ENCODE data around the gene BOLL. TPM values are rescaled to one million over a fixed set of nuclear protein-coding genes. Genes with fewer than 3 reads are reported as not detected.

BOLL gene
- total RNA-seq, 4 donors from 2014 or later: not detected

GRCh38 chr2:197801033-197801432 lies 15.9 kb upstream of the BOLL start:
- in situ Hi-C loops (cut with MboI; ENCODE audit: low pct_ligation_motif_present in 1 of 4, low pct_unique_long_range_greater_than_20kb in 1 of 4, low sequenced_read_pairs in 3 of 4): loop anchor here (5.0 to 25.0 kb wide), 4 partner anchors 324 to 494 kb away; no protein-coding TSS in a partner anchor
- Histone ChIP-seq H3K9me3 (no peaks in the 10 kb centered on the region), H3K27ac (no peak overlapping the region), H3K36me3 (no peaks in the 10 kb centered on the region), H3K4me1 (peaks cover 6 to 18% (median 11%) of the 10 kb centered on the region in 4 donors), H3K27me3 (peaks cover 31% of the 10 kb centered on the region), H3K4me3 (no peak overlapping the region)
- no peak for DNase-seq
- intact Hi-C loops (cut with DNase I; ENCODE audit: low total_unique reads): loop anchor here (5.0 kb wide), 2 partner anchors 326 to 496 kb away; no protein-coding TSS in a partner anchor
- TF ChIP-seq POLR2A (IDR thresholded peaks at IDR 0.05) (no peak), CTCF (IDR thresholded peaks at IDR 0.05) (no peak), EP300 (IDR thresholded peaks at IDR 0.05; ENCODE audit: low read depth) (no peak), POLR2AphosphoS5 (IDR thresholded peaks at IDR 0.05) (no peak)

DNA sequence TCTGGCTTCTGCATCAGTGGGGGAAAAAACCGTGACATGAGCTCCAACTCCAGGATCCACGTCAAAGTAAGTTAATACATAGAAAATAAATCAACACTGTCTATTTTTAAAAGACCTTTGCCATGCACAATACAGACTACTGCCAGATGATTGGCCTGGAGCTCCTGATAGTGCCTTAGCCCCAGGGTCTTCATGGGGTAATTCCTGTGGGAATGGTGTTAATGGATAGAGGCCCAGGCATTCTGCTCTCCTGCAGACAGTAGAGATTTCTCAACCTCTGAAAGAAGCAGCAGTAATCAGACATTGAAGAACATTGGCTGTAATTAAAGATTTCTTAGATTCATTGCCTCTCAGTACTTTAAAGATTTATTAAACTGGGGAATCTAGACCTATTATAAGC lies 15.0 kb upstream of the BOLL start:
- no peak overlapping the region for H3K4me3 ChIP-seq
- no peak for DNase-seq
- WGBS, 2 donors (ENCODE audit: low coverage in 1 of 2): 63 to 84% methylated on average over 2 of the region's 2 CpGs
- H3K36me3 ChIP-seq: no peaks in the 10 kb centered on the region
- intact Hi-C loops (cut with DNase I; ENCODE audit: low total_unique reads): loop anchor here (5.0 kb wide), 2 partner anchors 327 to 497 kb away; no protein-coding TSS in a partner anchor
- in situ Hi-C loops (cut with MboI; ENCODE audit: low pct_ligation_motif_present in 1 of 4, low pct_unique_long_range_greater_than_20kb in 1 of 4, low sequenced_read_pairs in 3 of 4): loop anchor here (5.0 to 25.0 kb wide), 4 partner anchors 325 to 495 kb away; no protein-coding TSS in a partner anchor
- TF ChIP-seq CTCF (IDR thresholded peaks at IDR 0.05): no peak
- no peak for TF ChIP-seq POLR2AphosphoS5 (IDR thresholded peaks at IDR 0.05)
- TF ChIP-seq POLR2A (IDR thresholded peaks at IDR 0.05): no peak
- no peak for TF ChIP-seq EP300 (IDR thresholded peaks at IDR 0.05; ENCODE audit: low read depth)
- no peak overlapping the region for H3K27ac ChIP-seq
- no peaks in the 10 kb centered on the region for H3K9me3 ChIP-seq
- peaks cover 6 to 15% (median 9%) of the 10 kb centered on the region in 4 donors for H3K4me1 ChIP-seq
- peaks cover 29% of the 10 kb centered on the region for H3K27me3 ChIP-seq

DNA sequence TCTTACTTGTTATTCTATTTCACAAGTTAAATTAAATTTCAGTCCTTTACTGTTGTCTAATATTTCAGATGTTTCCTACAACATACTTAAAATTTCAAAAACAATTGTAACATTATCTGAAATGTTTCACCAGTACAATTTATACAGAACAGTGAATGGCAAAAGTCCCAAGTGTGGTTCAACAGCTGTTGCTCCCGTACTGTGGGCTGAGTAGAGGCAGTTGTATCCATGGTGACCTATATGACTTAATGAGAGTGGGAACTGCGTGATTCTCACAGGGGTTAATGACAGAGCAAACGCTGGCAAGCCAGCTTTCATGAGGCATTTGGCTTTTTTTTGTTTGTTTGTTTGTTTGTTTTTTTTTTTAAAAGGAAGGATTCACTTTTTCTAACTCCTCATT lies 13.9 kb upstream of the BOLL start:
- H3K9me3 ChIP-seq: no peaks in the 10 kb centered on the region
- peaks cover 27% of the 10 kb centered on the region for H3K27me3 ChIP-seq
- H3K36me3 ChIP-seq: no peaks in the 10 kb centered on the region
- intact Hi-C loops (cut with DNase I; ENCODE audit: low total_unique reads): no loop called here
- no peak overlapping the region for H3K4me3 ChIP-seq
- in situ Hi-C loops (cut with MboI; ENCODE audit: low pct_ligation_motif_present in 1 of 4, low pct_unique_long_range_greater_than_20kb in 1 of 4, low sequenced_read_pairs in 3 of 4): loop anchor here in 3 of 4 donors (10.0 kb wide), 2 partner anchors 326 to 496 kb away; no protein-coding TSS in a partner anchor
- peaks cover 5 to 13% (median 6%) of the 10 kb centered on the region in 4 donors for H3K4me1 ChIP-seq
- no peak for DNase-seq
- TF ChIP-seq POLR2AphosphoS5 (IDR thresholded peaks at IDR 0.05) (no peak), CTCF (IDR thresholded peaks at IDR 0.05) (no peak), POLR2A (IDR thresholded peaks at IDR 0.05) (no peak), EP300 (IDR thresholded peaks at IDR 0.05; ENCODE audit: low read depth) (no peak)
- no peak overlapping the region for H3K27ac ChIP-seq
- 54% methylated on average over 3 of the region's 3 CpGs; no CpG with 5 or more reads in 1 of the 2 donors for WGBS, 2 donors (ENCODE audit: low coverage in 1 of 2)

DNA sequence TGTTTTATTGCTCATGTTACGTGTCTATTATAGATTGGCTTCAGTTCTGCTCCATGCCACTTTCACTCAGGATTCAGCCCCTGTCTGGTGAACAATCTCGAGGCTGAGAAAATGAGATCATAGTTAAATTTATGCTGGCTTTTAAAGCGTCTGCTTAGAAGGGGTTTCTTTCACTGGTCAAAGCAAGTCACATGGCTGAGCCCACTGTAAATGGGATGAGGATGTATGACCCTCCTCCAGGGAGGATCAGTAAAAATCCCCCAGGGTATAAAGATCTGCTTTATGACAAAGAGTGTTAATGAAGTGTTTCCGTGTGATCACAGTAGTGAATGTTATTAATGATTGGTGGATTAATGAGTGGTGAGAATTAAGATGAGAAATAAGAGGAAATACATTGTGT lies 13.1 kb upstream of the BOLL start:
- DNase-seq: no peak
- Histone ChIP-seq H3K27ac (no peak overlapping the region), H3K4me3 (no peak overlapping the region), H3K27me3 (peaks cover 24% of the 10 kb centered on the region), H3K4me1 (peaks cover 0 to 4% (median 0%) of the 10 kb centered on the region in 4 donors), H3K36me3 (no peaks in the 10 kb centered on the region), H3K9me3 (no peaks in the 10 kb centered on the region)
- WGBS, 2 donors (ENCODE audit: low coverage in 1 of 2): 51 to 100% methylated on average over 1 to 4 of the region's 4 CpGs
- in situ Hi-C loops (cut with MboI; ENCODE audit: low pct_ligation_motif_present in 1 of 4, low pct_unique_long_range_greater_than_20kb in 1 of 4, low sequenced_read_pairs in 3 of 4): loop anchor here in 3 of 4 donors (10.0 kb wide), 2 partner anchors 327 to 497 kb away; no protein-coding TSS in a partner anchor
- intact Hi-C loops (cut with DNase I; ENCODE audit: low total_unique reads): no loop called here
- no peak for TF ChIP-seq CTCF (IDR thresholded peaks at IDR 0.05)
- TF ChIP-seq POLR2AphosphoS5 (IDR thresholded peaks at IDR 0.05): no peak
- no peak for TF ChIP-seq EP300 (IDR thresholded peaks at IDR 0.05; ENCODE audit: low read depth)
- no peak for TF ChIP-seq POLR2A (IDR thresholded peaks at IDR 0.05)

All from transverse colon (tissue), 4 donors.